HepG2 (cell line): ENCODE measurements around the gene RAP1A. TPM values are rescaled to one million over a fixed set of nuclear protein-coding genes. Genes with fewer than 3 reads are reported as not detected.

Experiments used
- ATAC-seq: fragments of 200-7000 bp; cut with Tn5 transposase; 3 replicates; pipeline ENCODE4 v1.9.1; 2020; ENCODE audit warnings: mild to moderate bottlenecking, moderate library complexity
- BruUV-seq: library from RNA; stranded (reverse); fragments of 400-500 nt; replicated peaks from 2 replicates; lab custom pipeline; 2021; lab: Mats Ljungman, UMichigan
- CTCF ChIA-PET: fragments of 300-600 bp; formaldehyde crosslinking; extraction: SDS; loops from one replicate; lab custom pipeline; 2021; ENCODE audit warnings: low total read pairs, inconsistent platforms, low intra/inter-chr PET ratio; lab: Yijun Ruan, JAX
- POLR2A ChIA-PET: fragments of 350-600 bp; sonication (Branson Sonifier 250); formaldehyde crosslinking; loops from one replicate; lab custom pipeline; 2020; ENCODE audit warnings: antibody characterized with exemption, inconsistent platforms; lab: Yijun Ruan, JAX
- DNase-seq: peaks from one replicate; pipeline ENCODE4 v3.0.0-alpha.2; 2015; ENCODE audit warnings: low spot score
- FAIRE-seq: peaks from 3 replicates; lab custom pipeline; 2011; peaks lifted over from hg19 to GRCh38; lab: Jason Lieb, UNC
- H2AFZ ChIP-seq: one replicate; pipeline ENCODE4 v1.6.1; 2011; ENCODE audit warnings: low read length, inconsistent platforms
- H3K27ac ChIP-seq: fragments of 300-600 bp; 3 replicates; pipeline ENCODE4 v1.8.0; 2011; ENCODE audit warnings: mixed run types, mild to moderate bottlenecking, mixed read lengths, low read length, inconsistent platforms; ENCODE audit not compliant: insufficient read depth; ENCODE audit errors: extremely low read length
- H3K27me3 ChIP-seq, 2 experiments: fragments of 200-600 bp in 1 of 2; 2 replicates in 1 of 2; 3 replicates in 1 of 2; pipeline versions ENCODE4 v1.6.0 to v1.8.0; 2011; ENCODE audit warnings: low read length in 2 of 2, mild to moderate bottlenecking in 2 of 2, moderate library complexity in 2 of 2, inconsistent platforms in 1 of 2; ENCODE audit not compliant: insufficient read depth in 2 of 2, control insufficient read depth in 1 of 2
- H3K36me3 ChIP-seq, 2 experiments: fragments of 200-600 bp in 1 of 2; replicated peaks in 1 of 2; 2 replicates in 1 of 2; 3 replicates in 1 of 2; pipeline versions ENCODE4 v1.5.1 to v1.8.0; 2011; ENCODE audit warnings: low read length in 2 of 2, inconsistent platforms in 1 of 2; ENCODE audit not compliant: insufficient read depth in 2 of 2, control insufficient read depth in 1 of 2
- H3K4me1 ChIP-seq: 2 replicates; pipeline ENCODE4 v1.5.1; 2012; ENCODE audit warnings: low read length, inconsistent platforms; ENCODE audit not compliant: insufficient read depth
- H3K4me2 ChIP-seq: 2 replicates; pipeline ENCODE4 v1.6.0; 2011; ENCODE audit warnings: low read depth, low read length, inconsistent platforms
- H3K4me3 ChIP-seq, 3 experiments: fragments of 200-600 bp in 1 of 3; sonication (generic), shearing (Covaris generic) in 1 of 3; replicated peaks in 1 of 3; 2 replicates each; pipeline ENCODE4 v1.5.1; 2011 to 2016; ENCODE audit warnings: low read length in 3 of 3, inconsistent platforms in 2 of 3, low read depth in 2 of 3, mild to moderate bottlenecking in 2 of 3, control low read depth in 1 of 3, mixed read lengths in 1 of 3; ENCODE audit not compliant: insufficient read depth in 1 of 3
- H3K79me2 ChIP-seq: one replicate; pipeline ENCODE4 v1.6.1; 2011; ENCODE audit warnings: low read length, inconsistent platforms; ENCODE audit not compliant: insufficient read depth
- H3K9ac ChIP-seq: 2 replicates; pipeline ENCODE4 v1.6.0; 2011; ENCODE audit warnings: mild to moderate bottlenecking, low read depth, low read length, inconsistent platforms; ENCODE audit not compliant: insufficient read depth
- H3K9me3 ChIP-seq: 2 replicates; pipeline ENCODE4 v1.5.1; 2012; ENCODE audit warnings: mild to moderate bottlenecking, low read length
- H4K20me1 ChIP-seq: 2 replicates; pipeline ENCODE4 v1.6.0; 2011; ENCODE audit warnings: inconsistent platforms, mild to moderate bottlenecking, low read length, moderate library complexity; ENCODE audit not compliant: insufficient read depth
- BCL6 ChIP-seq: IDR thresholded peaks from 2 replicates; pipeline ENCODE4 v1.6.1; 2016; ENCODE audit warnings: missing genetic modification reagents, missing compliant biosample characterization
- CHD2 ChIP-seq: IDR thresholded peaks from 2 replicates; pipeline ENCODE4 v1.6.1; 2011; ENCODE audit warnings: low read depth, low read length, improper control_type of control experiment
- IKZF4 ChIP-seq: sonication (generic); formaldehyde crosslinking; IDR thresholded peaks from 2 replicates; pipeline ENCODE4 v1.5.1; 2020; ENCODE audit warnings: borderline replicate concordance, mild to moderate bottlenecking, low read depth, missing genetic modification reagents; ENCODE audit errors: not compliant biosample characterization
- NFYC ChIP-seq: IDR thresholded peaks from 2 replicates; pipeline ENCODE4 v1.6.1; 2016; ENCODE audit warnings: missing genetic modification reagents, missing compliant biosample characterization
- PATZ1 ChIP-seq: sonication (generic); formaldehyde crosslinking; IDR thresholded peaks from 2 replicates; pipeline ENCODE4 v1.4.0; 2020; ENCODE audit warnings: missing genetic modification reagents
- RAD51 ChIP-seq: fragments of 450-650 bp; IDR thresholded peaks from 2 replicates; pipeline ENCODE4 v1.6.1; 2016; ENCODE audit warnings: borderline replicate concordance
- TP53 ChIP-seq: sonication (generic); formaldehyde crosslinking; conservative IDR thresholded peaks from 2 replicates; pipeline ENCODE4 v1.4.0; 2020; ENCODE audit warnings: missing genetic modification reagents
- ZMYM3 ChIP-seq: sonication (generic); formaldehyde crosslinking; IDR thresholded peaks from 2 replicates; pipeline ENCODE4 v1.5.1; 2020; ENCODE audit warnings: mild to moderate bottlenecking, missing genetic modification reagents
- ZNF143 ChIP-seq: sonication (generic); formaldehyde crosslinking; IDR thresholded peaks from 2 replicates; pipeline ENCODE4 v1.4.0; 2020; ENCODE audit warnings: missing genetic modification reagents
- ZNF282 ChIP-seq: fragments of 450-650 bp; IDR thresholded peaks from 2 replicates; pipeline ENCODE4 v1.6.1; 2018; ENCODE audit not compliant: partially characterized antibody
- ZNF354B ChIP-seq: sonication (generic); formaldehyde crosslinking; IDR thresholded peaks from 2 replicates; pipeline ENCODE4 v1.8.0; 2022; ENCODE audit warnings: mild to moderate bottlenecking, missing genetic modification reagents
- ZNF512 ChIP-seq: sonication (generic); formaldehyde crosslinking; IDR thresholded peaks from 2 replicates; pipeline ENCODE4 v1.4.0; 2020; ENCODE audit warnings: mild to moderate bottlenecking, missing genetic modification reagents
- ZNF570 ChIP-seq: sonication (generic); formaldehyde crosslinking; IDR thresholded peaks from 2 replicates; pipeline ENCODE4 v1.4.0; 2020; ENCODE audit warnings: mild to moderate bottlenecking, missing genetic modification reagents, borderline replicate concordance
- ZNF746 ChIP-seq: sonication (generic); formaldehyde crosslinking; IDR thresholded peaks from 2 replicates; pipeline ENCODE4 v1.8.0; 2022; ENCODE audit warnings: mild to moderate bottlenecking, missing genetic modification reagents
- ZNF891 ChIP-seq: sonication (generic); formaldehyde crosslinking; IDR thresholded peaks from 2 replicates; pipeline ENCODE4 v1.5.0; 2020; ENCODE audit warnings: mild to moderate bottlenecking, missing genetic modification reagents
- whole genome bisulfite sequencing: methylation state at CpG from one replicate; pipeline ENCODE4 v1.1.6; 2017; ENCODE audit warnings: low lambda C conversion rate; 5-methylcytosine and 5-hydroxymethylcytosine counted together
- in situ Hi-C: cut with HindIII; loops from 2 replicates; pipeline ENCODE4 v1.10.0; 2017; ENCODE audit warnings: low pct_unique_long_range_greater_than_20kb; ENCODE audit not compliant: extremely low pct_ligation_motif_present
- intact Hi-C: fragments of 100-400 bp; cut with micrococcal nuclease; formaldehyde crosslinking; loops from one replicate; pipeline ENCODE4 v1.10.0; 2022; ENCODE audit not compliant: unreplicated experiment
- polyA plus RNA-seq, 8 experiments: library from polyadenylated mRNA; depleted of rRNA in 3 of 8; stranded (reverse) in 7 of 8; unstranded in 1 of 8; fragments of >200 nt; fragmentation: Illumina TruSeq in 4 of 8; extraction: Trizol in 4 of 8; gene quantifications; 2 replicates each; pipeline versions ENCODE4 v1.2.1 to v1.2.3, GENCODE V29; 2011 to 2016; ENCODE audit warnings: low read depth in 4 of 8, missing spikeins in 1 of 8, mixed read lengths in 1 of 8; ENCODE audit not compliant: insufficient read depth in 1 of 8
- total RNA-seq, 5 experiments: library from RNA; depleted of rRNA; stranded (reverse); fragments of >200 nt; fragmentation: Illumina TruSeq; extraction: Trizol; gene quantifications; 2 replicates each; pipeline ENCODE4 v1.2.3, GENCODE V29; 2016; ENCODE audit warnings: low read depth in 1 of 5

Gene RAP1A
- total and polyA plus RNA-seq, 2 of the 13 experiments (the other 11 are each of a cell fraction or from before 2014, with no cell fraction given) = 19.0 to 20.7 TPM

- DNase-seq = no peak
- intact Hi-C loops (no loop called here), in situ Hi-C loops (no loop called here)
- peaks cover 10% of the 10 kb centered on the region for H3K79me2 ChIP-seq
- FAIRE-seq = no peak
- no peak overlapping the region for H3K4me3 ChIP-seq
- ChIA-PET POLR2A (no interaction called here), CTCF (no interaction called here)
- no peak for TF ChIP-seq ZMYM3 (CRISPR knock-in tag)
- H2AFZ ChIP-seq = no peak overlapping the region
- no TSS peak for BruUV-seq
- H3K27me3 ChIP-seq = no peaks in the 10 kb centered on the region
- no peak for ATAC-seq
- H3K36me3 ChIP-seq = no peaks in the 10 kb centered on the region
- H3K9ac ChIP-seq = no peak overlapping the region
- H3K9me3 ChIP-seq = no peaks in the 10 kb centered on the region
- no peak overlapping the region for H3K27ac ChIP-seq
- no peak overlapping the region for H3K4me2 ChIP-seq
- 69% methylated on average over 5 of the region's 5 CpGs for WGBS
- H3K4me1 ChIP-seq = peaks cover 33% of the 10 kb centered on the region
- H4K20me1 ChIP-seq = peaks cover 10% of the 10 kb centered on the region
Measured at GRCh38 chr1:111660204-111661150, 40.9 kb downstream of the RAP1A start.

- Histone ChIP-seq H3K4me3 (no peak overlapping the region), H3K9ac (no peak overlapping the region), H3K4me1 (peaks cover 40% of the 10 kb centered on the region), H3K36me3 (no peaks in the 10 kb centered on the region), H3K4me2 (no peak overlapping the region), H4K20me1 (peaks cover 8% of the 10 kb centered on the region), H3K79me2 (peaks cover 3% of the 10 kb centered on the region), H2AFZ (no peak overlapping the region), H3K27ac (no peak overlapping the region), H3K9me3 (no peaks in the 10 kb centered on the region), H3K27me3 (no peaks in the 10 kb centered on the region)
- ChIA-PET POLR2A (interaction anchor here (0.8 kb wide), 1 partner anchor 15 kb away, joined by 3 read pairs; no protein-coding TSS in a partner anchor), CTCF (no interaction called here)
- in situ Hi-C loops (no loop called here), intact Hi-C loops (no loop called here)
- ATAC-seq (no peak), FAIRE-seq (no peak), DNase-seq (no peak)
- 94% methylated on average over 1 of the region's 1 CpG for WGBS
- BruUV-seq = no TSS peak
- TF ChIP-seq ZNF512 (no peak), CHD2 (no peak), RAD51 (no peak), ZNF282 (no peak), ZNF891 (CRISPR knock-in tag) (no peak), ZNF746 (CRISPR knock-in tag) (no peak), TP53 (CRISPR knock-in tag) (no peak), ZNF354B (CRISPR knock-in tag) (no peak), PATZ1 (CRISPR knock-in tag) (no peak), NFYC (no peak), ZNF143 (CRISPR knock-in tag) (no peak), ZNF570 (CRISPR knock-in tag) (no peak), BCL6 (CRISPR knock-in tag) (no peak), IKZF4 (CRISPR knock-in tag) (no peak)
Measured at GRCh38 chr1:111664652-111665051, 45.1 kb downstream of the RAP1A start.
